Jurkat, Clone E6-1 (cell line): Measurements from ENCODE around the gene MTERF4.

ENCODE experiments used
- DNase-seq: peaks from one replicate; pipeline ENCODE4 v3.0.0-alpha.2; 2011; ENCODE audit warnings: low read depth, low spot score
- H3K4me3 ChIP-seq: 2 replicates; pipeline ENCODE4 v1.5.1; 2011; ENCODE audit warnings: mild to moderate bottlenecking, low read length, control low read depth, moderate library complexity

Gene MTERF4

GRCh38 chr2:241136191-241136590 lies 34.1 kb upstream of the MTERF4 start:
- no peak overlapping the region for H3K4me3 ChIP-seq

GRCh38 chr2:241135737-241136136 lies 33.6 kb upstream of the MTERF4 start:
- no peak for DNase-seq
- H3K4me3 ChIP-seq: no peak overlapping the region

More at GRCh38 chr2:241136191-241136590, 34.1 kb upstream of the MTERF4 start:
- DNase-seq: no peak

GRCh38 chr2:241134711-241135110 lies 32.6 kb upstream of the MTERF4 start:
- H3K4me3 ChIP-seq: no peak overlapping the region
- no peak for DNase-seq

GRCh38 chr2:241133436-241133820 lies 31.3 kb upstream of the MTERF4 start:
- DNase-seq: no peak
- H3K4me3 ChIP-seq: no peak overlapping the region

- DNase-seq: no peak
- no peak overlapping the region for H3K4me3 ChIP-seq
These were observed 30.7 kb upstream of the MTERF4 start for GRCh38 chr2:241132538-241133435.

- H3K4me3 ChIP-seq: no peak overlapping the region
- DNase-seq: no peak
These were observed 29.4 kb upstream of the MTERF4 start for GRCh38 chr2:241131531-241131930.

GRCh38 chr2:241130316-241130715 lies 28.2 kb upstream of the MTERF4 start:
- no peak overlapping the region for H3K4me3 ChIP-seq
- no peak for DNase-seq

- DNase-seq: no peak
These were observed 27.2 kb upstream of the MTERF4 start for GRCh38 chr2:241129086-241129871.

GRCh38 chr2:241128266-241128665 lies 26.2 kb upstream of the MTERF4 start:
- no peak overlapping the region for H3K4me3 ChIP-seq
- DNase-seq: no peak

More at GRCh38 chr2:241129086-241129871, 27.2 kb upstream of the MTERF4 start:
- H3K4me3 ChIP-seq: no peak overlapping the region

- DNase-seq: no peak
- no peak overlapping the region for H3K4me3 ChIP-seq
These were observed 24.7 kb upstream of the MTERF4 start for GRCh38 chr2:241126771-241127202.

- no peak for DNase-seq
- no peak overlapping the region for H3K4me3 ChIP-seq
These were observed 24.1 kb upstream of the MTERF4 start for GRCh38 chr2:241126201-241126611.

- no peak overlapping the region for H3K4me3 ChIP-seq
- no peak for DNase-seq
These were observed 23.5 kb upstream of the MTERF4 start for GRCh38 chr2:241125626-241126025.

- DNase-seq: no peak
- no peak overlapping the region for H3K4me3 ChIP-seq
These were observed 21.9 kb upstream of the MTERF4 start for GRCh38 chr2:241123816-241124536.

GRCh38 chr2:241122376-241123002 lies 20.4 kb upstream of the MTERF4 start:
- no peak overlapping the region for H3K4me3 ChIP-seq
- DNase-seq: no peak

- DNase-seq: no peak
These were observed 18.9 kb upstream of the MTERF4 start for GRCh38 chr2:241121008-241121407.

GRCh38 chr2:241120440-241120839 lies 18.4 kb upstream of the MTERF4 start:
- H3K4me3 ChIP-seq: no peak overlapping the region
- no peak for DNase-seq

More at GRCh38 chr2:241121008-241121407, 18.9 kb upstream of the MTERF4 start:
- no peak overlapping the region for H3K4me3 ChIP-seq

- no peak for DNase-seq
- H3K4me3 ChIP-seq: no peak overlapping the region
These were observed 16.8 kb upstream of the MTERF4 start for GRCh38 chr2:241118737-241119505.
